ENCODE data around the gene CPZ. TPM values are rescaled to one million over a fixed set of nuclear protein-coding genes. Genes with fewer than 3 reads are reported as not detected.

CPZ gene
- total RNA-seq, 1 experiment from 2014 or later: 26.9 TPM

GRCh38 chr4:8550691-8551090 lies 41.9 kb upstream of the CPZ start (continued):
- TF ChIP-seq ZNF121 (CRISPR knock-in tag; IDR thresholded peaks at IDR 0.05): no peak
- no peak for TF ChIP-seq JUN (CRISPR knock-in tag; IDR thresholded peaks at IDR 0.05)
- no peak for TF ChIP-seq TCF7 (CRISPR knock-in tag; IDR thresholded peaks at IDR 0.05; ENCODE audit: low read depth)
- TF ChIP-seq ZNF671 (CRISPR knock-in tag; IDR thresholded peaks at IDR 0.05): no peak
- no peak for TF ChIP-seq ZNF138 (CRISPR knock-in tag; conservative IDR thresholded peaks at IDR 0.05)
- TF ChIP-seq CREM (CRISPR knock-in tag; IDR thresholded peaks at IDR 0.05): no peak

- DNase-seq (ENCODE audit: low spot score) (no peak), ATAC-seq (no peak)
- Mint-ChIP-seq H3K27ac (no peak overlapping the region), H3K9me3 (no peaks in the 10 kb centered on the region), H3K4me3 (no peak overlapping the region), H3K36me3 (no peaks in the 10 kb centered on the region), H3K4me1 (peaks cover 9% of the 10 kb centered on the region), H3K27me3 (ENCODE audit: low read depth) (no peaks in the 10 kb centered on the region)
- TF ChIP-seq ESRRA (CRISPR knock-in tag; IDR thresholded peaks at IDR 0.05; ENCODE audit: borderline replicate concordance) (no peak), ZNF219 (CRISPR knock-in tag; IDR thresholded peaks at IDR 0.05; ENCODE audit: borderline replicate concordance) (no peak), ATF6 (CRISPR knock-in tag; IDR thresholded peaks at IDR 0.05) (no peak), RELA (CRISPR knock-in tag; IDR thresholded peaks at IDR 0.05; ENCODE audit: borderline replicate concordance) (no peak), HMGA2 (CRISPR knock-in tag; IDR thresholded peaks at IDR 0.05) (no peak), SOX15 (CRISPR knock-in tag; IDR thresholded peaks at IDR 0.05) (no peak), SMAD3 (CRISPR knock-in tag; IDR thresholded peaks at IDR 0.05; ENCODE audit: borderline replicate concordance) (no peak), ZNF532 (CRISPR knock-in tag; IDR thresholded peaks at IDR 0.05; ENCODE audit: borderline replicate concordance) (no peak)
- ChIA-PET CTCF (no interaction called here), POLR2A (no interaction called here)
These were observed 40.5 kb upstream of the CPZ start for GRCh38 chr4:8552024-8552423.

GRCh38 chr4:8552581-8553205 lies 39.9 kb upstream of the CPZ start:
- H3K4me3 Mint-ChIP-seq: no peak overlapping the region
- no peaks in the 10 kb centered on the region for H3K9me3 Mint-ChIP-seq
- H3K36me3 Mint-ChIP-seq: no peaks in the 10 kb centered on the region
- no peak for ATAC-seq
- no peaks in the 10 kb centered on the region for H3K27me3 Mint-ChIP-seq (ENCODE audit: low read depth)
- ChIA-PET CTCF (no interaction called here), POLR2A (no interaction called here)
- no peak for DNase-seq (ENCODE audit: low spot score)
- peaks cover 3% of the 10 kb centered on the region for H3K4me1 Mint-ChIP-seq
- TF ChIP-seq ZNF232 (CRISPR knock-in tag; IDR thresholded peaks at IDR 0.05): no peak
- TF ChIP-seq CREB1 (CRISPR knock-in tag; IDR thresholded peaks at IDR 0.05): no peak
- no peak for TF ChIP-seq ZBTB21 (CRISPR knock-in tag; IDR thresholded peaks at IDR 0.05; ENCODE audit: borderline replicate concordance)
- TF ChIP-seq TCF7 (CRISPR knock-in tag; IDR thresholded peaks at IDR 0.05; ENCODE audit: low read depth): no peak
- no peak for TF ChIP-seq PRRX2 (CRISPR knock-in tag; IDR thresholded peaks at IDR 0.05)
- H3K27ac Mint-ChIP-seq: no peak overlapping the region
